Stimulated activated CD4-positive, alpha-beta T cell treated with anti-CD3 and anti-CD28 coated beads, Interleukin-15, amount 100 ng/mL, for 48 hours (primary cell): ENCODE measurements around the gene SAYSD1.

Experiments used
- DNase-seq, 2 donors: peaks; one replicate each; pipeline ENCODE4 v3.0.0-alpha.2; 2020; ENCODE audit warnings: low read depth in 2 of 2

The SAYSD1 gene

DNA sequence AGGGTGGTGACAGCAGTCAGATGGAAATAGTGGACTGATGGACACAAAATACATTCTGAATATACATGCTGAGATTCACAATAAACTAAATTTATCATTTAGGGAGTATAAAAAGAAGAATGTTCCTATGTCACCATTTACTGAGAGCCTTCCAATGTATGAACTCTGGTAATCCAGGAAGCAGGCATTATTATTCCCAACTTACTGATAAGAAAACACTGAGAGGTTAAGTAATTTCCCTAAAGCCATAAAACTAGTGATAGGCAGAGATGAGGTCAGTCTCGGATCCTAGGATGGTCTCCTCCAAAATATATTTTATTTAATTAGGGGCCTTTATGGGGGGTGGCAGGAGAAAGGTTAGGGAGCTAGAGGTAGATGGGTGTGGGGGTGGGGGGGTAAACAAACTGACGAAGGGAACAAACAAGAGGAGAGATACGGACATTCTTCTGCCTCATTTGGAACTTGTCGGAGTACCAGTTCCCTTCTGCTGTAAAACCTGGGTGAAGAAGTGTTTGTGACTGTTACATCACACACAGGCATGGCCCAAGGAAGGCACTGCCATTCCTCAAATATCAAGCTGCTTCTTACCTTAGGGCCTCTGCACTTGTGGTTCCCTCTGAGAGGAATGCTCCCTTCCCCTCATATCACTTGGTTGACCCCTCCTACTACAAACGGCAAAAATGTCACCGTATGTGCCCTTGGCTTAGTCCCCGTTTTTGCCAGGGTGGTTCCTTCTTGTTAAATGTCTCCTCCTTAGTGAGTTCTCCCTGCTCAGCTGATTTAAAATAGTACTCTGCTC lies 6.7 kb downstream of the SAYSD1 start:
- DNase-seq: no peak

DNA sequence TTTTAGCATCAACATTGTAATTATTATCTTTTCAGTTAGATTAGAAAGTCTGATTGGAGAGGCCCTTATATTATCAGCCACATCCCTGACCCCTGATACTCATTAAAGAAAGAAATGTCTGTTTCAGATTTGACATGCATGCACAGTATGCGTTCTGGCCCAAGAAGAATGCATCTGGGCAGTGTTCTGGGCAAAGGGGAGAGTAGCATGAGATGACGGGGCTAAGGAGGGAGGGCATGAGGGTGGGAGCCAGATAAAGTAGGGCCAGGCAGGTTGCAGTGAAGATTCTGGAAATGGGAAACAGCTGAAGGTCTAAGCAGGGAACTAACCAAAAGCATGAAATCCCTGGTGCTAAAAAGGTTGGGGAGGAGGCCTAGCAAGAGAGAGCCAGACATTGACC lies 7.3 kb downstream of the SAYSD1 start:
- no peak for DNase-seq

DNA sequence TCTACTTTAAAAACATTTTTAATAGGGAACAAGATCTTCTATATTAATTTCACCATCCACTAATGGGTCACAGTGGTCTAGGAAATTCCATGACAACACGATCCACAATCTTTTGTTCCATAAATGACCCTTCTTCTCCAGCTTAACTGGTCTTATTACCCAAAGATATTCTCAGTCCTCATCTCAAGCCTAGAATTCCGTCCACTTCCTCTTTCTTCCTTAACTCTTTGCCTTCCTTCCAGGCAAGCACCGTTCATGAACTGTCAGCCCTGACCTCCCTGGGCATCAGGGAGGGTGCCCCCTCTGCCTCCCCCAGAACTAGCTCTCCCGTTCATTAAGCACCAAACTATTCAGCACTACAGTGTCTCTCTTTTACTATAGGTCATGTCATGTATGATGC lies 8.0 kb downstream of the SAYSD1 start:
- no peak for DNase-seq

DNA sequence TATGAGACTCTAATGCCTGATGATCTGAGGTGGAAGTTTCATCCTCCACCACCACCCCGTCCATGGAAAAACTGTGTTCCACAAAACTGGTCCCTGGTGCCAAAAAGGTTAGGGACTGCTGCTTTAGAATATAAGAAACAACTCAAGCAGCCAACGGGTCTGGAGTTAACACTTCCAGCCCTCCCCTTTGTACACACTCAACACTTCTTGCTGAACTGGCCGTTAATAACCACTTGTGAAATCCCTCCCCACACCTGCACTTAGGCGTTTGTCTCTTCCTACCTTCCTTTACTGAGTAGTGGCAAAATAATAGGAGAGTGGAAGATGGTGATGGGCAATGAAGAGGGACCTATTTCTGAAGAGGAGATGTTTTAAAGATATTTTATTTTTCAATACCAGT lies 10.5 kb downstream of the SAYSD1 start:
- no peak for DNase-seq

DNA sequence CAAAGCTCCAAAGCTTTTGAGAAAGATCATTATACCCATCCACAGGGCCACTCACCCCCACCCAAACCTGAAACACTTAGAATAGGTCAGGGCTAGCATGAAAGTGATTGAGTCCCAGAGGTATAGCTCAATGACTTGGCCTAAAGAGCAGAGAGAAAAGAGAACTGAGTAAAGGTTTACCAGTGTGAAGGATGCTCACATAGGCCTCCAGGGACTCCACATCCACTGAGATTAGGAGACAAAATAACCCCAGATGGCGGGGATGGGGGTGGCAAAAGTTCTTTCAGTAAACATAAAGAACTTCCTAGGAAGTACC lies 12.2 kb downstream of the SAYSD1 start:
- DNase-seq: no peak

DNA sequence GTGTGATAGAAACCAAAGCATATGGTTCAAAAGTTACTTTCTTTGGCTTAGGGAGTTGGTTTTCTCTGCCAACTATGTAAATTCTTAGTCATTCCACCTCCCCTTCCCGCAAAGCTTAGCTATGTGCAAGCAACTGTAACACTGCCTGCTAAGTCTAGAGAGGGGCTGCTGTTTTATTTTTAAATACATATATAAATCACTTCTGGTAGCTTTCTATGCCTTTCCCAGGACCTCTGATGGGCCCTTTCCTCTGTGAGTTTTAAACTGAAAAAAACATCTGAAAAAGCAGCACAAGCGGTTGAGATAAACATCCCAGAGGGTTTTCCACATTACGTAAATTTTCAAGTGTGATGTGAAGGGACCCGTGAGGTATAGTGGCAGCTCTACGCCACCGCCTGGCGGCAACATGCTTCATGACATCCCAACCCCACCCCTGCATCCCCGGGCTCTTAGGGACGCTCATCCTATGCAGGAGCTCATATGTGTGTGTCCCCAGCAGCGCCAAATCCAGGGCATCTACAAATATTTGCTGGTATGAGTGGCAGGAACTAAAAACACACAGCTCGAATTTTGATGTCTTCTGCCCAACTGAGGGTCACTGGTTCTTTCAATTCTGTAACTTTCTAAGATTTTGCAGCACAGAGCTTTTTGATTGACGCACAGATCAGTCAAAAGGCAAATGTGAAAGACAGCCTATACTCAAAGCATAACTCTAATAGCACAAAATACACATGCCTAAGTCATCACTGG lies 12.7 kb downstream of the SAYSD1 start:
- DNase-seq: no peak

DNA sequence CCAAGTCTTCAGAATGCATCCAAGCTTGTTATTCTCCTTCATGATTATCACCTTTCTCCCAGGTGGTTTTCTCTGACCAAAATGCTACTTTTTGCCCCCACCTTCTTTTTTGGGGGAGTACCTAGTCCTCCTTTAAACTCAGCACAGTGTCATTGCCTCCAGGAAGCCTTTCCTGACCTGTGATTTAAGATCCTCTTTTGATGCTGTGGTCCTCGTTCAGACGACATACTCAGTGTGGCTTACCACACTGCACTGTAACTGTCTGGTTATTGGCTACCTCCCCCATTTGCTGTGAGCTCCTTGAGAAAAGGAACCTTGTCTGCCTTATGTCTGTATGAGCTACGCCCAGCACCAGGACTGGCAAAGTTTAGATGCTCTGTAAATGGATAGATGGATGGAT lies 14.6 kb downstream of the SAYSD1 start:
- DNase-seq: no peak

DNA sequence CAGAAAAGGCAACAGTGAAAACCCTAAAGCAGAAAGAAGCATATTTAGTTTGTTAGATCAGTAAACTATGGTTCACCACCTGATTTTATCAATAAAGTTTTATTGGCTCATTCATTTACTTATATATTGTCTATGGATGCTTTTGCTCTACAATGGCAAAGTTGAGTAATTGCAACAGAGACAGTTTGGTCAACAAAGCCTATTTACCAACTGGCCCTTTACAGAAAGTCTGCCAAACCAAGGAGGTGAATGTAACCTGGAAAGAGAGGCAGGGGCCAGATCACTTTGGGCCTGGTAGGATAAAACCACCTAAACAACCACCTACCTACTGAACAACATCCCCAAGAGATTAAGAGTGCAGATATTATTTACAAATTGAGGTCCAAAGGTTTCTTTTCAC lies 19.4 kb downstream of the SAYSD1 start:
- no peak for DNase-seq

DNA sequence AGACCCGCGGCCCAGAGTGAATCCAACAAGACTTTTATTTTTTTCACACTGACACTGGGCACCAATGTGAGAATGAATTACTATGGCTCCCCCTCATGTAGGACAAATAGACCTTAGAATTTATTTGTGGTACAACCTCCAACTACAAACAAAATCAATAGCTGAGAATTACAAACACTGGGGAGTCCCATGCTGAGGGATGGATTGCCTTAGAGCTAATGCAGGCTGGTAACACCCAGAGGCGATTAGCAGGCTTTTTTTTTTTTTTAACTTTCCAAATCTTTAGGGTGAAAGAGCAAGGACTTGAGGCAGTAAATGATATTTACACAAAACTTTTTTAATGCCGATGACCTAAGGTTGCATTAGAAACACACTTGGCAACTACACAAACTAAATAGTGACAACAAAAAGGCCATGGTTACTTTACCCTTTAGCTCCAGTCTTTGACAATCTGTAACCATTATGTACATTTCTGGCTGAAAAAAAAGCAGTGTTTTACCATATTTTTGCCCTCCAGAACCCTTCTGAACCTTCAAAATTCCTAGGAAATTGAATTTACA lies 21.8 kb downstream of the SAYSD1 start:
- no peak for DNase-seq

DNA sequence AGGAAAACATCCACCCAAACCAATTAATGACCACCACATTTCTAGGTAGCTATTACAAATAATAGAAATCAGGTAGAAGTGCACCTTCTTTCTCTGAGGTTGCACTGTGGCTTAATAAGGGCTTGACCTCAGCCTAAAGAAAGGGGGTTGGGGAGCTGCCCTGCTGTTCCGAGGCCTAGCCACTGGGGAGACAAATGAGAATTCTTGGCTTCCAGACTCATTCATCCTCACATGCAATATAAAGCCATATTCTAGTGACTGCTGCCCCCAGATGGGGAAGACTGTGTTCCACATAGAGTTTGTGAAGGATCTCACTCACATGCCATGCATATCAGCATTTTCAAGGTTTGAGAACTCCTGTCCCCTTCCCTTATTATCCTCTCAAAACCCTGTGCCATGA lies 22.9 kb downstream of the SAYSD1 start:
- DNase-seq: no peak

DNA sequence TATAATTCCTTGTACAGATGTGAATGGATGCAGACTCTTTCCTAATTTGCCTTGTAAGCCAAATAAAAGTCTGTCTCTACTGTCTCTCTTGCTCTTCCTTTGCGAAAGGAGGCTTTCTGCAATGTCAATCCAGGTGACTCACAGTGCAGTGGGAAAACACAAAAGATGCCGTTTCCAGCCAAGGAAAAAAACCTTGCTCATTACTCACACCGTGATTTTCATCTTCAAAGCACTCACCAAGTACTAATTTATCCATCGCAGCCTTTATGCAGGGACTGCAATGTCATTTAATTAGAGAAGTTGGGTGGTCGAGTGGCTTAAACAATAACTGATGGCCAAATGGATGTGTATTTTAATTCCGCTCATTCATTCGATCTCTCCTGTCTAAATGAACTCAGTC lies 23.8 kb downstream of the SAYSD1 start:
- no peak for DNase-seq

DNA sequence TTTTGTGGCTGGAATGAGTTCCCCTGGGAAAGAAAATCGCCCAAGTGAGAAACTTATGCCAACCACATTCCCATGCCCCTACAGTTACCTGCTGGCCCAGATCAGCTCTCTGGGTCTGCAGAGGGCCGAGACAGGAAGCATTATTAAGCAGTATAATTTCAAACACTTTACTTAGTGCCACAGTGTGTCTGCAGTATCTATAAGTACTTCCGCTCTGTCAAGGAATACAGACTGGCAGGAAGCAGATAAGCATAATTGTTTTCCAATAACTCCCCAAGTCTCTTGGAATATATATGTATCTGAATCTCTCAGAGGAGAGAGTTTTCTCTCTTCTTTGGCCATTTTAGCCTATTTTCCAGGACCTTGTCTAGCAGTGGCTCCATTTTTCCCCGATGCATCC lies 24.9 kb downstream of the SAYSD1 start:
- no peak for DNase-seq

DNA sequence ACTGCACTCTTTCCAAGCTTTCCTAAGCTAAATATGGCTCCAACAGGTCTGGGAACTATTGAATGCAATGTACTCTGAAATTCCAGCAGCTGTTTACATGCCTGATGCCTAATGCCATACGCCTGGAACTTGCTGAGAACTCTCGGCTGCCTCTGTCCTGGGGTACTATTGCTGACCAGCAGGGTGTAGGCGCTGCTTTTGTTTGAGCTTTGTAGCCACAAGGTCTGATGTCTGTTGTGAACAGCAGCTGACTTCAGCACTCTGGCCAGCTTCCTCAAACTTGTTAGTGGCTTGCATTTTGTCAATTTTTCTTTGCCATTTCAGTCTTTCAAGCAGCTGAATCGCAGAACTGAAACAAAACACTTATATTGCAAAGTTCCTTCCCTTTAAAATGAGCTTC lies 26.7 kb downstream of the SAYSD1 start:
- no peak for DNase-seq

DNA sequence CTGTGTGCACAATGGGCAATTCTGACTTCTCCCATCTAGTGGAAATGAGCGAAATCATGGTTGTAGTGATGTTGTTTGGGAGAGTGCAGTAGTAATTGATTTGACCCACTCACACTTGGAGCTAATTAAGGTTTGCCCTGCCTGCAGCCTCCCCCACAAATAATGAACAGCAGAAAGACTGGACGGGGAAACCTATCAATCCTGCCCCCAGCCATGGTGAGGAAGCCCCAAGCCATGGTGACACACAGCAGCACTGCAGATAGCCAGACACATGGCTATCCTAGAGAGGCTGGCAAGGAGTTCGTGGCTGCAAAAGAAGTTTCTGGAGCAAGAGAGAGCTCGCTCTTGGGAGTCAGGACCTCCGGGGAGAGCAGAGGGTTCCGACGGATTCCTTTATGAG lies 27.8 kb downstream of the SAYSD1 start:
- DNase-seq: no peak

DNA sequence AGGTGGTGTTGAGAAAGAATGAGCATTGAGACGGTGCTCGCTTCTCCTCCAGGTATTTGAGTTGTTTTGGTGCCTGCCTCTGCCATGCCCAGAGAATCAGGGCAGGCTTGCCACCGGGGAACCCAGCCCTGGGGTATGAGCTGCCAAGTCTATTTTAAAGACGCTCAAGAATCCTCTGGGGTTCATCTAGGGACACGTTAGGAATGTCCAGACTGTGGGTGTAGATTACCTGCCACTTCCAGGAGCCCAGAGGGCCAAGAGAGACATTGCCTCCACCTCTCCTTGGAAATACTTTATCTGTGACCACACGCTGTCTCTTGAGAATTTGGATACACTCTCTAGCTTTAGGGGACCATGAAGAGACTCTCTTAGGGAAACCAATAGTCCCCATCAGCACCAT lies 28.3 kb downstream of the SAYSD1 start:
- DNase-seq: no peak

DNA sequence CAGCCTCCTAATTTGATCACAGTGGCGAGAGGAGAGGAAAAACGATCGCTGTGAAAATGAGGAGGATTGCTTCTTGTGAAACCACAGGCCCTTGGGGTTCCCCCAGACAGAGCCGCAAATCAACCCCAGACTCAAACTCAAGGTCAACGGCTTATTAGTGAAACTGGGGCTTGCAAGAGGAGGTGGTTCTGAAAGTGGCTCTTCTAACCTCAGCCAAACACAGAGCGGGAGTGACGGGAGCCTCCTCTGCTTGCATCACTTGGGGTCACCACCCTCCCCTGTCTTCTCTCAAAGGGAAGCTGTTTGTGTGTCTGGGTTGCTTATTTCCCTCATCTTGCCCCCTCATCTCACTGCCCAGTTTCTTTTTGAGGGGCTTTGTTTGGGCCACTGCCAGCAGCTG lies 28.7 kb downstream of the SAYSD1 start:
- DNase-seq: peak in 1 of 2 donors; percentile 23

DNA sequence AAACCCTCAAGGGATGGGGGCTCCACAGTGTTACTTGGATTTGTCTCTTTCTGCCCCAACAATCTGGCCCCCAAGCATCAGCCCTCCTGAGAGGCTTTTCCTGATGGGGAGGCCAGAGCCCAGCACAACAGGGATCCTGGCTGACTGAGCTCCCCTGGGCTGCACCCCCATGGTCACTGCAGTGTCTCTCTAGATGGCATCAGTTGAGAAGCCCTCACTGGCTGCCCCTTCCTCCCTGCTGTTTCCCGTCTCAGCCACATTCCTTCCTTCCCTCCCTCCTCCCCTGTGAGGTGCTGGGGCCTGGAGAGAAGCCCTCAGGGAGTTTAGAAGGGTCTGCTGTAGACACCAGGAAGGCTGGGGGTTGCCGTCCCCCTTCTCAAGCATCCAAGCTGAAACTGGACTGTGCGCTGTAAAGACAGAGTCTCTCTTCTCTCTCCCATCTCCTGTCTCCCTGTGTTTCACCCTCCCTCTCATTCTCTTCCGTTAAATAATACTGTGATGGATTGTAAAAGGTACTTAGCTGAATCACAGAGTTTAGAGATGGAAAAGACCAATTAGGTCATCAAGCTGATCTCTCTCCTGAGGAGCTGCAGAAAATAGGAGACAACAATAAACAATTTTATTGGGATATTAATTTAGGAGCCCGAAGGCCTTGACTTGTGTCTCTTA lies 29.7 kb downstream of the SAYSD1 start:
- DNase-seq: no peak

DNA sequence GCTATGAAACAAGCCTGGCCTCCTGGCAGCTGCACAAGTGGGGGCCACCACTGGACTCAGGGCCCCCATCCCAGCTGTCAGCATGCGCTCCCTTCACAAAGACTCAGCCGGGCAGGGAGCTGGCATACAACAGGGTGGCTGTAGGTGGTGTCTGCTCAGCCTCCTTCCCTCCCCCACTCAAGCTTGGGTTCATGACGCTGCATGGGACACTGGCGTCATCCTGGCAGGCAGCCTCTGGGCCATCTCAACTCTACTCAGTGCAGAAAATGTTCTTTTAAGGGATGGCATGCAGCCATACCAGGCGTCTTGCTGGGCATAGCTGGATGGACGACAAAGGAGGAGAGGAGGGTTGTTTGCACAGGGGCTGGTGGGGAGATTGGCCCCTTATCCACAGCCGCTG lies 30.5 kb downstream of the SAYSD1 start:
- no peak for DNase-seq

DNA sequence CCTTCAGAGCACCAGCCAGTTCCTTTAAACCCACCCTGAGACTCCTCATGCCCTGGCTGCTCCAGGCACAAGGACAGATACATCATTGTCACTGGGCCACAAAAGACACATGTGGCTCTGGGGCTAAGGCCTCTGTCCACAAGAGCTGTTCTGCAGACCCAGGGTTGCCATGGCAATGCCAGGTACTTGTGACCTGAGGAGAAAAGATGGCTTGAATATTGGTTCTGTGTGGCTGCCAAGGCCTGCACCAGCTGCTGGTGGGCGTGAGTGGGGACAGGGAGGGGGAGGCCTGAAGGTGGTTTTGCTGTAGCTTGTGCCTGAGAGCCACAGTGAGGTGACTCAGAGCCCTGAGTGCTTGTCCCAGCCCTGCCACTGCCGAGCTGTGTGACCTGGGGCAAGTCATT lies 31.8 kb downstream of the SAYSD1 start:
- no peak for DNase-seq

DNA sequence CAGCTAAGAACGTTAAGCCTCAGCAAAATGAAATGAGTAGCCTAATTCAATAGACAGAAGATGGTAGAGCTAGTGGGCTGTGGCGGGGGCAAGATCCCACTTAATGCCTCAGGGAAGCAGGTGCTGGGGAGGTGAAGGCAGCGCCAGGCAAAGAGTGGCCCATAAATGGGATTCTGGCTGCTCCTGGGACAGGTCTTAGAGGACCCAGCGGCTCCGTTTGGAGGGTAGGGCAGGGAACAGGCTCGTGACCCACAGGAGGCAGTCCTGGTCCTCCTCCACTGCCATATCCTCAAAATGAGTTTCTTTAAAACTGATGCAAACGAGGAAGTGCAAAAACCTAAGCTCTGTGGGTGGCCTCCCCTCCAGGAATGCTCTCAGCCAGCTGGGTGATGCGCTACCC lies 32.7 kb downstream of the SAYSD1 start:
- no peak for DNase-seq

DNA sequence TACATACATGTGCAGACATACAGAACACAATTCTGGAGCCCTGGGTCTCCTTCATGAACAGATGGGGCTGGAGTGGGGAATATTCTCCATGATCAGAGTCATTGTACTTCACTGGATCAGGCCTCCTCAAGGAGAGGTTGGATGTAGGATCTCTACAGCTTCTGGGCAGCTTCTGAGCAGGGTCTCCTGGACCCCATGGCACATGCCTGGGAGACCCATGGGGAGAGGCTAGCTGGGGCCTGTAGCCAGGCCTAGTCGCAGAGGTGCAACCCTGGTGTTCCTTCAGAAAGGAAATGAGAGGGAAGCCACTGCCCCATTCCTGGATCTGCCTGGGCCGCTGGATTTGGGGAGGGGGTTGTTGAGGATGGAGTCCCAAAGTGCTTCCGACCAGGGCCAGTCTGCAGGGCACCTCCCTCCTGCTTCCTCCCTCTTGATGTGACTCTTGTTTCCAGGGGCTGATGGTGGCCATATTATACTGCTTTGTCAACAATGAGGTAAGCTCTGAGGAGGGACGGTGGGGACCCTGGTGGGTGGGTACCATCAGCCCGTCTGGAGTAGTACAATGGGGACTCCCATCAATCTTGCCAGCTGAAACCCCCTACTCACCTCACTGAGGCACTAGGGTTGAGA lies 34.6 kb downstream of the SAYSD1 start:
- no peak for DNase-seq
